ENCODE measurements around the gene CEP72.

The CEP72 gene

DNA sequence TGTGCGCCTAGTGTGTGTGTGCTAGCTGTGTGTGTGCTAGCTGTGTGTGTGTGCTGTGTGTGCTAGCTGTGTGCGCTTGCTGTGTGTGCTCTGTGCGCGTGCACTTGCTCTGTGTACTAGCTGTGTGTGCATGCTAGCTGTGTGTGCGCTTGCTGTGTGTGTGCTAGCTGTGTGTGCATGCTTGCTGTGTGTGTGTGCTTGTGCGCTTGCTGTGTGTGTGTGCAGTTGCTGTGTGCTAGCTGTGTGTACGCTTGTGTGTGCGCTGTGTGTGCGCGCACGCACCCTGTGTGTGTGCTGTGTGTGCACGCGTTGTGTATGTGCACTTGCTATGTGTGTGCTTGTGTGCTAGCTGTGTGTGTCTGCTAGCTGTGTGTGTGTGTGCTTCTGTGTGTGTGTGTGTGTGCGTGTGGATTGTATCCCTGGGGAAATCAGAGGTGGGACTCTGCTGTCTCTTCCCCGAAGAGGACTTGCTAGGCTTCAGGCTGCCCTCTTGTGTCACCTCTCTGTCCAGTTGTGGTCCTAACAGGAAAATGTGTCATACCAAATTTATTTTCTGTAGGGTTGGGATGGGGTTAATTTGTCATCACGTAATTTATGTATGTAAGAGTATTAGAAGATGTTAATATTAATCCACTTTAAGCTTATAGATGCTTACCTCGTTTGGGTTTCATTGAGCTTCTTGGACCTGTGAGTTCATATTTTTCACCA is 42.1 kb downstream of the CEP72 start:
- no peak for DNase-seq (ENCODE audit: low spot score)

DNA sequence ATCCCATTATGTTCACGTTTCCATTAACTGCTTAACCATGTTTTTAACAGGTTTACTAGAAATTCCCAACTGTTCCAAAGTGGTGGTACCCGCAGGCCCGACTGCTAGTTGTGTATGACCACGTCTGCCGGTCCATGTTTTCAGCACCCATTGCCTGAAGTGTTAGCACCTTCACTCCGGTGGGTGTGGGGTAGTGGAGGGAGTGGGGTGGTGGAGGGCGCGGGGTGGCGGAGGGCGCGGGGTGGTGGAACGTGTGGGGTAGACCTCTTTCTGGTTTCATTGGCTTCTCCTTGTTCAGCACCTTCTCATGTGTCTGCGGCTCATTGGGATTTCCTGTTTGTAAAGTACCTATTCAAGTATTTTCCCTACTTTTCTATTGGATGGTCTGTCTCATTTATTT is 43.3 kb downstream of the CEP72 start:
- DNase-seq (ENCODE audit: low spot score): no peak

- no peak for DNase-seq (ENCODE audit: low spot score)
These were observed 45.4 kb downstream of the CEP72 start for GRCh38 chr5:657570-657969.

DNA sequence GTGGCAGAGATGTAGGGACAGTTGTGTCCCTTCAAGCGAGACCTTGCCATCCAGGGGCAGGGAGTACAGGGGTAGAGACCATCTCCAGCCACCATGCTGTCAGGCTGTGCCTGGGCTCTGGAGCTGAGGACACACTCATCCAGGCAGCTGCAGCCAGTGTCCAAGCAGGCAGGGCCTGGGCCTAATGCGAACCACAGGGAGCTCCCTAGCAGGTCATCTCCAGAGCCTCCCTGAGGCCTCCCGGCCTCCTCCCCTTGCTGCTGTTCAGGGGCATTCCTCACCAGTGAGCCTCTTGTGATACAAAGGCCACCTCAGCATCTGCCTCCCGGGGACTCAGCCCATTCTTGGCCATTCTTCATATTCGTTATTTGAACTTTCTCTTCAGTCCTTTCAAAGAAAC is 46.0 kb downstream of the CEP72 start:
- DNase-seq (ENCODE audit: low spot score): no peak

DNA sequence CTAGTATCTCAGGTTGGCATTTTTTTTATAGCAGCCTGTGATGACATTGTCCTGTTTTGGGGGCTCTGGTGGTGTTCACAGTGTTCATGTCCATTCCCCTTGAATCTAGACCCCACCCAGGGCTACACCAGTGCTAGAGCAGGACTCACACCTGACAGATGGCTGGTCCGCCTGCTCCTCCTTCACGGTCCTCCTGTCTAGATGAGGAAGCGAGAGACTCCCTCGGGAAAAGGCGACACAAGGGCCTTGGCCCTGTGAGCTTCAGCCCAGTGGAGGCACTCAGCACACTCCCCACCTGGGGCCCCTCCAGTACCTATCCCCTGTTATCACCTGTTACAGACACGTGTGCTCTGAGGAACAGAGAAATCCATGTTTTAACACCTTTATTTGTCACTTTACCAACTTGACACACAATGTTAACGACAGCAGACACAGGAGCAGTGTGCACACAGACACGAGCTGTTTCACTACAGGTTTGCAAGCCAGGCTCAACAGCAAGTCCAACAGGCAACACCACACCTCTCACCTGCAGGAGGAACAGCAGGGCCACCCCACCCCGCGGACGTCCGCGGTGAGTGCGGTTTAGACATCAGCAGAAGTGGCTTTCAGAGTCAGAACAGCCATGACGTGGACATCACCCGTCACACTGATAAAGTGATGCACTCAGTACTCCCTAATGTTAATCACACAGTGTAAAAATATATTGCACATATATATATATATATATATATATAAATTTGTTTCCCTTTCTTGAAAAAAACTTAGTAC is 47.5 kb downstream of the CEP72 start:
- no peak for DNase-seq (ENCODE audit: low spot score)

- DNase-seq (ENCODE audit: low spot score): no peak
These were observed 48.4 kb downstream of the CEP72 start for GRCh38 chr5:660491-661030.

GRCh38 chr5:661891-662750 is 50.0 kb downstream of the CEP72 start:
- DNase-seq (ENCODE audit: low spot score): no peak

GRCh38 chr5:662751-663435 is 50.8 kb downstream of the CEP72 start:
- no peak for DNase-seq (ENCODE audit: low spot score)

DNA sequence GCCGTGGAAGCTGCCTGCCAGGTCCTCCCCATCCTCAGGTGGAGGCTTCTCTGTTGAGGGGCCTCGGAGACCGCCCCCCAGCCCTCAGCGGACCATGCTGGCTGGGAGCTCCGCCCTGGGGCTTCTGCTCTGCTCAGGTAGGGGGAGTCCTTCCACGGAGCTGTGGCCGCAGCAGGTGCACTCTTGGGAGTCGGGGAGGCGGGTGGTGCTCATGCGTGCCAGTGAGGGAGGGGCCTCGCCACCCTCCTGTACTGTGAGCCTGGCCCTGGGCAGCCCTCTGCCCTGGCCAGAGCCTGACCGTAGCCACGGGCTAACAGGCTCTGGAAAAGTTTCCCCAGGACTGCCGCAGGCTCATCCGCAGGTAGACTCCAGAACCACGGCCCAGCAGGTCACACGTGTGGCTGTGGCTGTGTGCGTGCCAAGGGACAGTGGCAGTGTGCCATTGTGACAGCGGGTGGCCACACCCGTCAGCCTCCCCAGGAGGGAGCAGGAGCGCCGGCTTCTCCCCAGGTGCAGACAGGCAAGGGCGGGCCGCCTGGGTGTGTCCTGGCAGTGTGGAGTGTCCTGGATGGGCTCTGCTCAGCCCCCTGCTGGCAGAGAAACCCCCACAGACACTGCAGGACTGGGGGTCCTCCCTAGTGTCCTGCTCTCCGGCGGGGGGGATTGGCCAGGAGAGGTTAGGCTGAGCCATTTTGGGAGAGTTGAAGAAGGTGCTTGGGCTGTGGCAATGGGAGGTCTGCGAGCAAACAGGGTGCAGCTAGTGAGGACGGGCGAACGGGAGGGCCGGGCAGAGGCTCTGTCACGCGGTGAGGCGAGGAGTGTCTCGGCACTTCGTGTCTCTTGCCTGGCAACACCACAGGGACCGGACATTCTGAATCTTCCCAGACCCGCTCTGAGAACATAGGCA is 51.5 kb downstream of the CEP72 start:
- no peak for DNase-seq (ENCODE audit: low spot score)

GRCh38 chr5:664343-664993 is 52.3 kb downstream of the CEP72 start:
- no peak for DNase-seq (ENCODE audit: low spot score)

- DNase-seq (ENCODE audit: low spot score): no peak
These were observed 52.8 kb downstream of the CEP72 start for GRCh38 chr5:664994-665360.

DNA sequence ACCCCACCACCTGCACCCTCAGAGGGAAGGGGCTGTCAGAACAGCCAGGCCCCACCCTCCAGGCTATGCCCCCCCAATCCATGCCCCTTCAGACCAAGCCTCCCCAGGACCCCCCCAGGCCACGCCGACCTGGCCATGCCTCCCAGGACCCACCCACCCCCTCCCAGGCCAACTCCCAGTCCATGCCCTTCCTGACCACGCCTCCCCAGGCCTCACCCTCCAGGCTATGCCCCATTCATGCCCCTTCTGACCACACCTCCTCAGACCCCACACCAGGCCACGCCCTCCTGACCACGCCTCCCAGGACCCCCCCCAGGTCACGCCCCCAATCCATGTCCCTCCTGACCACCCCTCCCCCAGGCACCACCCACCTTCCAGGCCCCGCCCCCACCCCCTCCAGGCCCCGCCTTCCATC is 53.4 kb downstream of the CEP72 start:
- DNase-seq (ENCODE audit: low spot score): no peak

- DNase-seq (ENCODE audit: low spot score): no peak
These were observed 54.0 kb downstream of the CEP72 start for GRCh38 chr5:665956-666711.

GRCh38 chr5:666816-667498 is 54.8 kb downstream of the CEP72 start:
- DNase-seq (ENCODE audit: low spot score): no peak

DNA sequence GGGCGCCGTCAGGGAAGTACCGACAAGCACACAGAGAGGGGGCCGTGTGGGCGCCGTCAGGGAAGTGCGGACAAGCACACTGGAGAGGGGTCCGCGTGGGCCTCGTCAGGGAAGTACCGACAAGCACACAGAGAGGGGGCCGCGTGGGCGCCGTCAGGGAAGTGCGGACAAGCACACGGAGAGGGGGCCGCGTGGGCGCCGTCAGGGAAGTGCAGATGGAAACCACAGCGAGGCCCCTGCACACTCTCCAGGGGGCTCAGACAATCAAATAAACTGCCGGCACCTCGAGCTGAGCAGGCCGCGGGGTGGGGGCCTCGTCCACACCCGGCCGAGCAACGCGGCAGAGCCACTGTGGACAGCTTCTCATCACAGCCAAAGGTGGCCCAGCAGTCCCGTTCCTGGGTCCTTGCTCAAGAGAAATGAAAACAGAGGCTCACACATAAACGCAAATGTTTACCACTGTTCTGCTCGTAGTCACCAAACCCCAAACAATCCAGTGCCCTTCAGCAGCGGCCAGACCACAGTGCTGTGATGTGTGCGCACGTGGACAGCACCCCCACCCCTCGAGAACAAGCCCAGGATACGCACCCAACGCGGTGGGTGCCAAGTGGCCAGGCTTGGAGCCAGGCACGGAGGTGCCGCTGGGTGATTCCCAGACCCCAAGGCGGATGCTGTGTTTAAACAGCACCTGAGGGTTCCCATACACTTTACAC is 56.3 kb downstream of the CEP72 start:
- no peak for DNase-seq (ENCODE audit: low spot score)

- DNase-seq (ENCODE audit: low spot score): no peak
These were observed 57.1 kb downstream of the CEP72 start for GRCh38 chr5:669111-669841.

- DNase-seq (ENCODE audit: low spot score): no peak
These were observed 57.8 kb downstream of the CEP72 start for GRCh38 chr5:669842-670395.
